GM23338 (cell line): ENCODE results near the gene KLF2. TPM values are rescaled to one million over a fixed set of nuclear protein-coding genes. Genes with fewer than 3 reads are reported as not detected.
"Not testable (repeated sequence)": the region's sequence is repeated elsewhere in the genome, so short reads cannot be mapped to it uniquely, and the experiment has no call there.

ENCODE experiments used
- ATAC-seq: fragments of 200-7000 bp; cut with Tn5 transposase; 3 replicates; pipeline ENCODE4 v1.9.1; 2020
- DNase-seq: peaks from one replicate; pipeline ENCODE4 v3.0.0-alpha.2; 2015; ENCODE audit warnings: low spot score
- H2AFZ ChIP-seq: fragments of 200-600 bp; sonication (generic); 2 replicates; pipeline ENCODE4 v1.8.0; 2016; ENCODE audit warnings: antibody characterized with exemption, mild to moderate bottlenecking, moderate library complexity
- H3F3A ChIP-seq: fragments of 200-600 bp; sonication (generic); replicated peaks from 2 replicates; pipeline ENCODE4 v1.8.0; 2017; ENCODE audit warnings: antibody characterized with exemption, mixed run types, low read depth
- H3K27ac ChIP-seq: fragments of 200-600 bp; sonication (generic); 2 replicates; pipeline ENCODE4 v1.6.1; 2016; ENCODE audit warnings: low read depth
- H3K27me3 ChIP-seq: fragments of 200-600 bp; sonication (generic); 2 replicates; pipeline ENCODE4 v1.8.0; 2016; ENCODE audit warnings: mild to moderate bottlenecking, mixed run types, moderate library complexity; ENCODE audit not compliant: insufficient read depth
- H3K36me3 ChIP-seq: fragments of 200-600 bp; sonication (generic); 2 replicates; pipeline ENCODE4 v1.8.0; 2016; ENCODE audit warnings: mild to moderate bottlenecking; ENCODE audit not compliant: insufficient read depth
- H3K4me1 ChIP-seq: fragments of 200-600 bp; sonication (generic); 2 replicates; pipeline ENCODE4 v1.8.0; 2016; ENCODE audit warnings: mild to moderate bottlenecking, moderate library complexity; ENCODE audit not compliant: insufficient read depth
- H3K4me2 ChIP-seq: fragments of 200-600 bp; sonication (generic); 2 replicates; pipeline ENCODE4 v1.7.1; 2017; ENCODE audit warnings: mixed run types
- H3K4me3 ChIP-seq: fragments of 200-600 bp; sonication (generic); 2 replicates; pipeline ENCODE4 v1.6.1; 2016; ENCODE audit warnings: mixed run types
- H3K79me2 ChIP-seq: fragments of 200-600 bp; sonication (generic); replicated peaks from 2 replicates; pipeline ENCODE4 v1.8.0; 2017; ENCODE audit warnings: mild to moderate bottlenecking; ENCODE audit not compliant: insufficient read depth
- H3K9me2 ChIP-seq: fragments of 200-600 bp; sonication (generic); 2 replicates; pipeline ENCODE4 v1.8.0; 2017; ENCODE audit not compliant: insufficient read depth
- H4K20me1 ChIP-seq: fragments of 200-600 bp; sonication (generic); replicated peaks from 2 replicates; pipeline ENCODE4 v1.8.0; 2017; ENCODE audit warnings: mild to moderate bottlenecking; ENCODE audit not compliant: insufficient read depth
- H3K27ac Mint-ChIP-seq: 2 replicates; pipeline ENCODE4 v1.8.0; 2020; ENCODE audit warnings: inconsistent platforms, mild to moderate bottlenecking, moderate library complexity, mixed read lengths
- H3K27me3 Mint-ChIP-seq: 3 replicates; pipeline ENCODE4 v1.8.0; 2022; ENCODE audit warnings: low read depth, mild to moderate bottlenecking, moderate library complexity, mixed read lengths, inconsistent platforms; ENCODE audit not compliant: insufficient read depth, poor library complexity
- H3K36me3 Mint-ChIP-seq: 3 replicates; pipeline ENCODE4 v1.8.0; 2021; ENCODE audit warnings: low read depth, mild to moderate bottlenecking, inconsistent platforms, moderate library complexity, mixed read lengths
- H3K4me1 Mint-ChIP-seq: 3 replicates; pipeline ENCODE4 v1.8.0; 2020; ENCODE audit warnings: mild to moderate bottlenecking, inconsistent platforms, mixed read lengths
- H3K4me3 Mint-ChIP-seq: 3 replicates; pipeline ENCODE4 v1.8.0; 2021; ENCODE audit warnings: moderate library complexity, mild to moderate bottlenecking, inconsistent platforms, mixed read lengths
- H3K9me3 Mint-ChIP-seq: 3 replicates; pipeline ENCODE4 v1.8.0; 2020; ENCODE audit warnings: moderate library complexity, mild to moderate bottlenecking, inconsistent platforms, mixed read lengths
- CREB1 ChIP-seq: fragments of 250-450 bp; sonication (Bioruptor Pico); IDR thresholded peaks from 2 replicates; pipeline ENCODE4 v1.5.0; 2020; ENCODE audit warnings: low read depth, mild to moderate bottlenecking, moderate library complexity
- CTCF ChIP-seq, 2 experiments: fragments of 200-600 bp in 1 of 2; sonication (generic) in 1 of 2; conservative IDR thresholded peaks; 2 replicates each; pipeline versions ENCODE4 v1.5.1 to v1.6.1; 2016 to 2017; ENCODE audit warnings: antibody characterized with exemption in 2 of 2, low read depth in 2 of 2, mild to moderate bottlenecking in 2 of 2, moderate library complexity in 1 of 2
- EZH2 ChIP-seq: fragments of 200-600 bp; sonication (generic); IDR thresholded peaks from one replicate; pipeline ENCODE4 v1.8.0; 2017; ENCODE audit warnings: antibody characterized with exemption, mild to moderate bottlenecking, low read depth; ENCODE audit not compliant: unreplicated experiment
- JUNB ChIP-seq: IDR thresholded peaks from one replicate; pipeline ENCODE4 v1.6.1; 2016; ENCODE audit warnings: antibody characterized with exemption; ENCODE audit not compliant: unreplicated experiment
- NANOG ChIP-seq: IDR thresholded peaks from 2 replicates; pipeline ENCODE4 v1.6.1; 2016; ENCODE audit warnings: antibody characterized with exemption, borderline replicate concordance
- POLR2AphosphoS5 ChIP-seq: IDR thresholded peaks from 2 replicates; pipeline ENCODE4 v1.6.1; 2016; ENCODE audit warnings: antibody characterized with exemption, low read depth
- REST ChIP-seq: IDR thresholded peaks from one replicate; pipeline ENCODE4 v1.6.1; 2018; ENCODE audit warnings: antibody characterized with exemption; ENCODE audit not compliant: unreplicated experiment
- ZNF114 ChIP-seq: fragments of 250-450 bp; sonication (Bioruptor Pico); IDR thresholded peaks from 2 replicates; pipeline ENCODE4 v1.5.0; 2020; ENCODE audit warnings: mild to moderate bottlenecking, moderate library complexity
- ZNF331 ChIP-seq: fragments of 250-450 bp; sonication (Bioruptor Pico); IDR thresholded peaks from 2 replicates; pipeline ENCODE4 v1.5.0; 2020; ENCODE audit warnings: low read depth, mild to moderate bottlenecking, moderate library complexity
- ZNF462 ChIP-seq: fragments of 250-450 bp; sonication (Bioruptor Pico); IDR thresholded peaks from 2 replicates; pipeline ENCODE4 v1.5.0; 2020; ENCODE audit warnings: mild to moderate bottlenecking, moderate library complexity
- polyA plus RNA-seq: library from polyadenylated mRNA; unstranded; fragments of >200 nt; fragmentation: Nextera tagmentation; extraction: Ambion mirVana; gene quantifications from 2 replicates; pipeline ENCODE4 v1.2.1, GENCODE V29; 2016
- total RNA-seq: library from RNA; depleted of rRNA; stranded (reverse); fragments of >200 nt; shearing (Covaris generic); gene quantifications from 2 replicates; pipeline ENCODE4 v1.2.3, GENCODE V29; 2014

Gene KLF2
- total and polyA plus RNA-seq, 2 experiments from 2014 or later: 0.90 TPM; not detected in 1

- TF ChIP-seq CTCF (conservative IDR thresholded peaks at IDR 0.05; ENCODE audit: low read depth in 2 of 2) (no peak), CREB1 (CRISPR knock-in tag) (no peak), POLR2AphosphoS5 (no peak), NANOG (no peak), ZNF462 (no peak), ZNF331 (no peak), ZNF114 (CRISPR knock-in tag) (no peak), REST (no peak), EZH2 (no peak), JUNB (no peak)
- H2AFZ ChIP-seq: no peak overlapping the region
- Mint-ChIP-seq H3K9me3 (no peaks in the 10 kb centered on the region), H3K27me3 (peaks cover under 1% of the 10 kb centered on the region), H3K27ac (no peak overlapping the region), H3K4me1 (peaks cover 13% of the 10 kb centered on the region), H3K4me3 (no peak overlapping the region), H3K36me3 (no peaks in the 10 kb centered on the region)
- no peaks in the 10 kb centered on the region for H3K9me2 ChIP-seq
- no peak overlapping the region for H3K4me2 ChIP-seq
- H3K4me3 ChIP-seq: no peak overlapping the region
- no peaks in the 10 kb centered on the region for H3K79me2 ChIP-seq
- no peaks in the 10 kb centered on the region for H4K20me1 ChIP-seq
- H3K4me1 ChIP-seq: peaks cover 9% of the 10 kb centered on the region
- DNase-seq: no peak
- no peaks in the 10 kb centered on the region for H3K27me3 ChIP-seq
- no peaks in the 10 kb centered on the region for H3K36me3 ChIP-seq
- H3K27ac ChIP-seq: no peak overlapping the region
- no peak for ATAC-seq
- H3F3A ChIP-seq: no peaks in the 10 kb centered on the region
Measured at GRCh38 chr19:16284505-16284904, 40.1 kb upstream of the KLF2 start.

GRCh38 chr19:16285079-16285478 is 39.5 kb upstream of the KLF2 start:
- not testable (repeated sequence) for H3F3A ChIP-seq, H3K79me2 ChIP-seq, DNase-seq, H3K27ac Mint-ChIP-seq, H3K4me2 ChIP-seq, H3K36me3 Mint-ChIP-seq, H2AFZ ChIP-seq, H3K27me3 ChIP-seq, H3K36me3 ChIP-seq, H3K4me1 ChIP-seq, H3K4me3 ChIP-seq, H3K9me3 Mint-ChIP-seq, H3K27ac ChIP-seq, H3K9me2 ChIP-seq, ATAC-seq, H3K4me3 Mint-ChIP-seq, H3K27me3 Mint-ChIP-seq, H4K20me1 ChIP-seq
- peaks cover 13% of the 10 kb centered on the region for H3K4me1 Mint-ChIP-seq
